ENCODE results near the gene TBPL2.
"Not testable (repeated sequence)": the region's sequence is repeated elsewhere in the genome, so short reads cannot be mapped to it uniquely, and the experiment has no call there.

TBPL2 gene

DNA sequence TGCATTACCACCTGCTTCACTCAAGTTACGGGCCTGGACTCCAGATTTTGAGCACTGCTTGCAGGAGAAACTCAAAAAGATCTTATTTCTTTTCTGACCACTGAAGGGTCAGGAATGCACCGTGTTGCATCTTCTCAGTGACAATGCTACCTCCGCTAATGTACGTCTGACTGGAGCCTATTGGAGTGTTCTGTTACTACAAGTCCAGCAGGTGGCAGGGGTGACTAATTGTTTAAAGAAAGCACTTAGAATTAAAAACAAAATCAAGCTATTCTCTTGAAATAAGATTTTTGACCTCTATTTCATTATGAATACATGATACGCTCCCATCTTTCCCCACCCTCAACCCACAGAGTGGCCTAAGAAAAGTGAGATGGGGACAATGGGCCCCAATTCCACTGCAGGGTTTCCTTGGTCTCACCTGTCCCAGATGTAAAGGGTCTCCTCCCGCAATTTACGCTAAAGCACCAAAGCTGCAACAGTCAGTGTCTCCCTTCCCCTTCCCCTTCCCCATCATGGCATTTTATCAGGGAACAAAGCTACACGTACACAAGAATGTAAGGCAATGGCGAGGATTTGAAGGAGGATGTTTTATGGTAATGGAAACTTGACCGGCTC lies 2.2 kb downstream of the TBPL2 start:
- DNase-seq (ENCODE audit: low spot score): peak; percentile 55

DNA sequence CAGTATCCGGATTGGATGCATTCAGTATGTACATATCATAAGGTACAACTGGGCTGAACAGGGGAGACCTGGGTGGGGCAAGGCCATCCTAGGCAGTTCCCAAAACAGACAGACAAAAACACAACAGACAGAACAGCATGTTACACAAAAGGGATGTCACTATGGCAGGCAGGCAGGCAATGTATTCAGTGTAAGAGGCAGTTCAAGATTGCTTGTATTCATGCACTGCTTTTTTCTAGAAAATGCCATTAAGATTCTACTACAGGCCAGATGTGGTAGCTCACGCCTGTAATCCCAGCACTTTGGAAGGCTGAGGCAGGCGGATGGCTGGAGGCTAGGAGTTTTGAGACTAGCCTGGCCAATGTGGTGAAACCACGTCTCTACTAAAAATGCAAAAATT lies 3.5 kb downstream of the TBPL2 start:
- DNase-seq (ENCODE audit: low spot score): no peak

DNA sequence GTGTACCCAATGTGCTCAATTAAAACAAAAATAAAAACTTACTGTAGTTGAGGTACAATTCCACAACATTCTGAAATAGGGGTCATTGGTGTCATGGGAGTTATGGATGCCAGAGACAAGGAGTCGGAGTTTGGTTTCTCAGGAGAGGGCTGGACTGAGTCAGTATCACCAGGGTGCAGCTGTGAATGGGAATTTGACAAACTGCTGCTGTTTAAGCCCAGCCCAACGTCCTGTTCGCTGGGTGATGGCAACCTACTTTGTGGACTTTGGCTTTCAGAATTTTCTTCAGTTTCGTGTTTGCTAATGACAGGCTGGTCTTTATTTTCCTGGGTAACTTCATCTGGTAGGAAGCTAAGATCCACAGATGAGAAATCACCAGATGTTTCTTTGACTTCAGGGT lies 3.9 kb downstream of the TBPL2 start:
- DNase-seq (ENCODE audit: low spot score): no peak

GRCh38 chr14:55434805-55435174 lies 5.6 kb downstream of the TBPL2 start:
- DNase-seq (ENCODE audit: low spot score): no peak

GRCh38 chr14:55433880-55434804 lies 6.3 kb downstream of the TBPL2 start:
- no peak for DNase-seq (ENCODE audit: low spot score)

GRCh38 chr14:55432628-55433027 lies 7.8 kb downstream of the TBPL2 start:
- no peak for DNase-seq (ENCODE audit: low spot score)

DNA sequence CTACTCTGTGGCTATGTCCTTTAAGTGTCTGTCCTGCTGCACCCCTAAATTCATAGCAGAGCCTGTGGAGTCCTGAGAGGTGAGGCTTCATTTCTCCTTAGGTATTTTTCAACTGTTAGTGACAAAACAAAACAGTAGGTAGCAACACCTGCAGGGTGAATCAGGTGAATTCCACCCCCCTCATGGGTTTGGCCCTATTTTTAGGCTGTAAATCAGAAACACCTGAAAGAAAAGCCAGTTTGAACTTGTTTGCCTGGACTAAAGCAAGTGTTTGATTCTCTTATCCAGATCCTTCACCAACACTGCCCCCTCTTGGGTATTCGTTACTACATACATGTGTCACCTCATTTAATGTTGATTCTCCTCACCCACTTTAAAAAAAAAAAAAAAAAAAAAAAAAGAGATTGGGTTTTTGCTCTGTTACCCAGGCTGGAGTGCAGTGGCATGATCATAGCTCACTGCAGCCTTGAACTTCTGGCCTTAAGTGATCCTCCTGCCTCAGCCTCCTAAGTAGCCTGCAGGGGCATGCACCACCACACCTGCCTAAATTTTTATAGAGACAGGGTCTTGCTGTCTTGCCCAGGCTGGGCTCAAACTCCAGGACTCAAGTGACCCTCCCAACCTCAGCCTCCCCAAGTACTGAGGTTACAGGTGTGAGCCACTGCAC lies 10.3 kb downstream of the TBPL2 start:
- peak; percentile 55 for DNase-seq (ENCODE audit: low spot score)

- no peak for DNase-seq (ENCODE audit: low spot score)
These were observed 13.0 kb downstream of the TBPL2 start for GRCh38 chr14:55427439-55427838.

DNA sequence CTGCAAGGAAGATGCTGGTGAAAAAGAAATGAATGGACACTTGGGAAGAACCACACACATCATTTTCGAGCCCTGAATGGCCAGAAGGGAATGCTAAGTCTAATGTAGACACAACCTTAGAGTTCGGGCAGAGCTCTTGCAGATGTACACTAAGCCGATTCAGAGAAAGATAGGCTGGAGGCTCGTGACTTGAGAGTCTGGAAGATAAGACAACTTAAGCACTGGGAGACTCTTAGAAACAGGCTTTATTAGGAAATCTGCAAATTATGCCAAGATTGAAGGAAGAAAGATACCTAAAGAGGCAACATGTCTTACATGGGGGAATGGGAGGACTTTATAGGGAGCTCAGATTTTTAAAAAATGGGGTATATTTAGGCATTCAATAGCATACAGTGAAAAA lies 13.5 kb downstream of the TBPL2 start:
- no peak for DNase-seq (ENCODE audit: low spot score)

- DNase-seq (ENCODE audit: low spot score): no peak
These were observed 15.3 kb downstream of the TBPL2 start for GRCh38 chr14:55425091-55425490.

- DNase-seq (ENCODE audit: low spot score): no peak
These were observed 16.4 kb downstream of the TBPL2 start for GRCh38 chr14:55423969-55424368.

GRCh38 chr14:55422338-55422737 lies 18.1 kb downstream of the TBPL2 start:
- DNase-seq (ENCODE audit: low spot score): not testable (repeated sequence)

DNA sequence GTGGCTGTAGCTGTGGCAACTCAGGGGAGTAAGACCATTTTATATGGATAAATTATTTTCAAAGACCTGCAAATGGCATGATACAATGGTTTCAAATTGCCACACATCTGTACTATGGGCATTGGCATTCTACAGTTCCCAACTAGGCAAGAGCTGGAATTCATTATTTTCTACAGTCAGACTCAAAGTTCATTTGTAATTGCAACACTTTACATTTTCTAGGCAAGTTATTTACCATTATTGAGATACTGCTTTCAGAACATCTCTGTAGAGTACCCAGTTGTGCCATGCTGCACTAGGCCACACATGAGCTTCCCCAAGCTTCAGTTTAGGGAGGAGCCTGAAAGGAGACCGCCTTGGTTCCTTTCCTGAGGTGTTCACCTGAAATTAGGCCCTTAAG lies 20.8 kb downstream of the TBPL2 start:
- no peak for DNase-seq (ENCODE audit: low spot score)

DNA sequence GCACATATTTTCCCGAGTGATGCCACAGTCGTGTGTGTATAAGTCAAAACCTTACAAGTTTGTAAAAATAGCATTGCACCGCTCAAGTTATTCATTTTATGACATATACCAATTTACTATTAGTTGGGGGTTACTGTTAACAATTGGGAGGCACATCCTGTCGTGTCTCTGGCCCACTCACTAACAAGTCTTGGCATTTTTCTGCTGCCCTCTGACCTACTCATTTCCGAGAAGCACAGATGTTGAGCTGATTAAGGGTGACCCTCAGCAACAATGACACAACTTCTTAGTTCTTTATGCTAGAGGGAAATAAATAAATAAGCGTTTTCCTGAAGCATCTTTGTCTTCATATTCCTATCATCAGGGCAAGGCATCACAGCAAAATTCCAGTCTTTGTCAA lies 22.0 kb downstream of the TBPL2 start:
- DNase-seq (ENCODE audit: low spot score): no peak

DNA sequence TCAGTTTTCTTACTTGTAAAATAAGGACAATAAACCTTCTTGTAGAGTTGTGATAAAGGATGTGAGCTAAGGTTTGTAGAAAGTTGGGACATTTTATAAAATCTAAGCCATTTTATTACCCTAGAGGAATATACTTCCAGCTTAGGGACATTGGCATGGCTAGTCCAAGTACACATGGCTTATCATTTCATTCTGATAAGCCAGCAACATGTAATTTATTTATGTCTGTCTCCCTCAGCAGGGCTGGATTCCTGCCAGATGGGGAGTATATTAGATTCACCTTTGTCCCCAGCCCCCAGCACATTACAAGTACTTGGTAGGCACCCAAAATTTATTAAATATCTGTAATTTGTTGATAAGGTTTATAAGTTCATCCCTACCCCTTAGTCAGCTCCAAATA lies 22.5 kb downstream of the TBPL2 start:
- no peak for DNase-seq (ENCODE audit: low spot score)

DNA sequence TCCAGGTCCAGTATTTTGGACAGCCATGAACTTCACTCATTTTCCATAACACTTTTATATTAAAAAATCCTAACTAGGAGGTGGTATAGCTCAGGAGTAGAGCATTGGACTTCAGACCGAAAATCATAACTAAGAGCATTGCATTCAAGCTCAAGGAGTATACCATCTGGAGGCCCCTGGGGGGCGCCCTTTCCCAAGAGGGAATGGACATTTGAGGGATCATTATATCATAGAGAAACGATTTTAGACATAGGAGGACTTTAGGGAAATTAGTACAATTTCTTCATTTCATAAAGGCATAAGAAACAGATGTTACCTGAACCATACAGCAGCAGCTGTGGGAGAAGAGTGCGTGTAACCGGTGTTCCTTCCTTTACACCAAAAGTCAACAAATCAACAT lies 23.6 kb downstream of the TBPL2 start:
- DNase-seq (ENCODE audit: low spot score): no peak

GRCh38 chr14:55414551-55414950 lies 25.9 kb downstream of the TBPL2 start:
- DNase-seq (ENCODE audit: low spot score): no peak

- no peak for DNase-seq (ENCODE audit: low spot score)
These were observed 27.7 kb downstream of the TBPL2 start for GRCh38 chr14:55412676-55413075.

DNA sequence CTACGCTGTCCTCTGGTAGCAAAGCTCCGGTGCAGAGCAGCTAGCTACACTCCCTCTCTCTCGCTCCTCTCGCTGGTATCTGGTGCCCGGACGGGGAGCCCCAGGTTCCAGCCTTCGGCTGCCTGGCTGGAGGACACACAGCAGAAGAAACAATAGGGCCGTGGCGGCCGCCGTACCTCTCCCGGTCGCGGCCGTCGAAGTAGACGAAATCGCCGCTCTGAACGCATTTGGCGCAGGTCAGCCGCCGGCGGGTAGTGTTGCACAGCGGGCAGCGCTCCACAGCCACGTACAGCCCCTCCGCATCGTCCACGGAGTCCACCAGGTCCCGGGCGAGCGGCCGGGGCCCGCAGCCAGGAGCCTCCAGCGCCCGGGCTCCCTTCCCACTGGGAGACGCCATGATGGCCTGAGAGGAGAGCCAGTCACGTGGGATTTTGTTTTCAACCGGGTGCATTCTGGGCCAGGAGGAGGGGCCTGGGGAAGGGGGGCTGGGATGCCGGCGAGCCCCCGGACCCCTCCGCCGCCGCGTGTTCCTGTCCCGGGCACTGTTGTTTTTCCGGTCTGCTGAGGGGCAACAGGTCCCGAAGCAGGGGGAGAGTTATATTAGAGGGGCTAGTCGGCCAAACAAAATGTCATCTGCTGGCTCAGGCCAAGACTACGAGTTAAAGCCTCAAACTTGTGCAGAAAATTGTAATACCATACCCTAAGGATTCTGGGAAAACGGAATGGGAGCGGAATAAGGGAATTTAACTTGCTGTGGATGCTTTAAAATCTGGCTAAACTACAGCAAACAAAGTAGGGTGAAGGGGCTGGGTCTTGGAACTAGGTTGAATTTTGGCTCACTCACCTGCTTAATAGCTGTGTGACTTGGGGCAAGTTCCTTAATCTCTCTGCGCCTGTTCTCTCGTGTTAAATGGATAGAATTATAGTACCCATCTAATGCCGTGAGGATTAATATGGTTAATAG lies 28.7 kb downstream of the TBPL2 start, which contains the start of gene ATG14:
ATG14 (minus strand) TSS at position 405 of the 964 bp plus-strand sequence; CDS start at position 397, 8 bp downstream.
- peak; percentile 88 for DNase-seq (ENCODE audit: low spot score)

DNA sequence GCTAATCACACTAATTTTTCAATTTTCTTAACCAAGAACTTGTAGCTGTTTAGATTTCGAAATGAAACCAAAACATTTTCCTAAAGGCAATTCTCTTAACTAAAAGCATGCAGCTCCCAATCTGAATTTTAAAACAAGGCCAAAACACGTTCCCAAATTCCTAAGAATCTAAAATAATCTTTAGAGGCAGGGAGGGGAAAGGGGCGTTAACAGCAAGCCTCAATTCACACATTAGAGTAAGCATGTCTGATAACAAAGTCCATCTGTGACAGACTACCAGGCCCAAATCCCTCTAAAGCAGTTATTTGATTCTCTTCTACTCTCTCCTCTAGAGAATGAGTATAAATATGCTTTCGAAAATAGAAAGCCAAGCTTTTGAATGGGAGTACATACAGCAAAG lies 29.5 kb downstream of the TBPL2 start:
- DNase-seq (ENCODE audit: low spot score): no peak

GRCh38 chr14:55404173-55404854 lies 36.1 kb downstream of the TBPL2 start:
- no peak for DNase-seq (ENCODE audit: low spot score)

Data from cerebellar cortex (tissue), 1 donor.